KOPT-K1 (cell line): ENCODE measurements around the gene ONECUT3.

Source experiments
- H3K27ac ChIP-seq: fragments of 200-600 bp; sonication (generic); 2 replicates; pipeline ENCODE4 v1.5.1; 2016; ENCODE audit warnings: antibody characterized with exemption, mild to moderate bottlenecking, low read depth, low read length; ENCODE audit not compliant: poor library complexity, severe bottlenecking
- H3K36me3 ChIP-seq: fragments of 200-600 bp; sonication (generic); 2 replicates; pipeline ENCODE4 v1.5.1; 2017; ENCODE audit warnings: antibody characterized with exemption, mild to moderate bottlenecking, low read length, moderate library complexity; ENCODE audit not compliant: insufficient read depth
- H3K9me3 ChIP-seq: fragments of 200-600 bp; sonication (generic); 2 replicates; pipeline ENCODE4 v1.5.1; 2017; ENCODE audit warnings: antibody characterized with exemption, low read length, mild to moderate bottlenecking; ENCODE audit not compliant: insufficient read depth, poor library complexity, severe bottlenecking

The ONECUT3 gene

GRCh38 chr19:1828279-1829238 is 75.3 kb downstream of the ONECUT3 start:
- H3K27ac ChIP-seq, result no peak overlapping the region

GRCh38 chr19:1829958-1830357 is 76.7 kb downstream of the ONECUT3 start:
- Histone ChIP-seq H3K9me3 (no peaks in the 10 kb centered on the region), H3K36me3 (peaks cover 83% of the 10 kb centered on the region), H3K27ac (no peak overlapping the region)

More at GRCh38 chr19:1828279-1829238, 75.3 kb downstream of the ONECUT3 start:
- peaks cover 90% of the 10 kb centered on the region for H3K36me3 ChIP-seq
- no peaks in the 10 kb centered on the region for H3K9me3 ChIP-seq

- Histone ChIP-seq H3K36me3 (peaks cover 83% of the 10 kb centered on the region), H3K9me3 (no peaks in the 10 kb centered on the region), H3K27ac (no peak overlapping the region)
Observed at GRCh38 chr19:1830568-1830967, 77.3 kb downstream of the ONECUT3 start.
